SW 1271 (cell line): ENCODE results near the gene LRP8.

Source experiments
- DNase-seq, 2 experiments: peaks; one replicate each; lab custom pipeline; 2025; lab: John Stamatoyannopoulos, UW

Gene LRP8

DNA sequence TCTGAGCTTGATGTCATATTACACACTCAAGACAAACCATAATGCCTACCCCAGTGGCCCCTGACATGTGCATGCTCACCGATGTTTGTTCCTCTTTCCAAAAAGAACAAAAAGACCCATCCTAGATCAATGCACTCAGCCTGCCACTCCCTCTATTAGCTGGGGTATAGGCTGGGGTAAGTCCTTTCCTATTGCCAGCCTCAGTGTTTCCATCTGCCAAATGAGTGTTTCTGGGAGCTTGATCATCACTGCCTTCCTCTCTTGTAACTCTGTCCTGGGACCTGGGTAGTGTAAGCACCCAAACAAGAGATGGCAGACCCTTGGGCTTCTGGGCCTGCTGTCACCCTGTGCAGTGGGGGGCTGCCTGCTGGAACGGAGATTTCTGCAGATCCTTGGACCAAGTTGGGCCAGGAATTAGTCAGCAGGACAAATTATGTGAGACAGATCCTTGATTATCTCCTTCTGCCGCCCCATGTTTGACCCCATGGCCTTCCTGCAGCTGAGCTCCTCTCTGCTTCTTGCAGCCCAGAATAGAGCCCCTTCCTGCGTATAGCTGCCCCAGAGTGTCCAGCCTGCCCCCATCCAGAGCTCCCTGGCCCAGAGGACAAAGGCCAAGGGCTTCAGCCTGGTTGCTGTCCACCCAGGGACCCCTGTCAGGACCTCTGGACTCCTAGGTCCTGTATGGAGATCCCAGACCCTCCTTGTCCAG, 31.5 kb upstream of the LRP8 start:
- DNase-seq = no peak

DNA sequence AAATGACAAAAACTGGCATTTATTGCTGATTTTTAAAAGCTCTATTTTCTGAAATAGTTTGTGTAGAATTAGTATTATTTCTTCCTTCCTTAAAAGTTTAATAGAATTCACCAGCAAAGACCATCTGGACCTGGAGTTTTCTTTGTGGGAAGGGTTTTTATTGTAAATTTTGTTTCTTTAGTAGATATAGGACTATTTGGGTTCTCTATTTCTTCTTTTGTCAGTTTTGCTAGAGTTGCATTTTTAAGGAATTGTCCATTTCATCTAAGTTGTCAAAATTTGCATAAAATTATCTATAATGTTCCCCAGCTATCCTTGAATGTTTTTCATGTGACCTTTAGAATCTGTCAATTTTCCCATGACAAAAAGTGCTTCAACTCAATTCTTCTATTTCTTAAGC, 28.8 kb upstream of the LRP8 start:
- no peak for DNase-seq

DNA sequence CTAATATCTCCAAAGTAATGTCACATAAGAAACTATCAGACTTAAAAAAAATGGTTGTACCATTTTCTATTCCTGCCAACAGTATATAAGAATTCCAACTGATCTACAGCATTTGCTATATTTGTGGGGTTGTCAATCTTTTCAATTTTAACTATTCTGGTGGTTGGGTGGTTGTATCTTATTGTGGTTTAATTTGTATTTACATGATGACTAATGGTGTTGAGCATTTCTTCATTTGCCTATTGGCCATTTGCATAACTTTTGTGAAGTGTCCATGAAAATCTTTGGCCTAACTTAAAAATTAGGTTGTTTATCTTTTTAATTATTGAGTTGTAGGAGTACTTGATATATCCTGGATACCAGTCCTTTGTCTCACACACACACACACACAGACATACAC, 26.2 kb upstream of the LRP8 start:
- no peak for DNase-seq

- DNase-seq = no peak
These were observed 24.7 kb upstream of the LRP8 start for GRCh38 chr1:53352561-53352960.

DNA sequence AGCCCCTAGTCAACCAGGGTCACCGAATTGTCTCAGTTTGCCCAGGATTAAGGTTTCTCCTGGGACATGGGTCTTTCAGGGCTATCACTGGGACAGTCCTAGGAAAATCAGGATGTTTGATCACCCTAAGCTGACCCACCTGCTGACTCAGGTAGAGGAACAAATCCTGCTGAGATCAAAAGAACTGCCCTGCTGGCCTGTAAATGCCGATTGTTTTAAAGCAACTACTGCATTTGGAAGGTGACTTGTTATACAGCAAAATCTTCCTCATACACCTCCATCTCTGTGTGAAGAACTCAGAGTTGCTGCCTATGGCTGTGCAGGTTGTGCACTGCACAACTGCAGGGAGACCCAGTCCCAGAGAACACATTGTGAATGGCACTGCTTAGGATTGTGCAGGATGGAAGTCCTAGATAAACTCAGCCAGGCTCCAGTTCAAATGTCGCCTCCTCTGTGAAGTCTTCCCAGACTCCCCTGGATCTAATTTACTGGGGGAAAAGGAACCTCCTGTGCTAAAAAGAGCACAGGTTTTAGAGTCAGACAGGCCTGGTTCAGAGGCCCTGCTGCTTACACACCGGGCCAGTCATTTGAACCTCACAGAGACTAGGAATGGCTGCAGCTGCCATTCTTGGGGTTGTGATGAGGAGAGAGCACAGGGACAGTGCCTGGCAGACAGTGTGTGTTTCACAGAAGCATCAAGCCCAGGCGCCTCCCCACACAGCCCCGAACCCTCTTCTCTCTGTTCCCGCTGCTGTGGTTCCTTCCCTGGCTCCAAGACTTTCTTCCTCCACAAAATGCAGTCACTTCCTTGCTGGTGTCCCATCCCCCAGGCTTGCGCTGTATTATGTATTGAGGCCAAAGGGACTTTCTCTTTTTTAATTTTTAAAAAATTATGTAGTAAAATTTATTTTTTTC, 23.2 kb upstream of the LRP8 start:
- no peak for DNase-seq

- no peak for DNase-seq
These were observed 22.3 kb upstream of the LRP8 start for GRCh38 chr1:53349968-53350852.

DNA sequence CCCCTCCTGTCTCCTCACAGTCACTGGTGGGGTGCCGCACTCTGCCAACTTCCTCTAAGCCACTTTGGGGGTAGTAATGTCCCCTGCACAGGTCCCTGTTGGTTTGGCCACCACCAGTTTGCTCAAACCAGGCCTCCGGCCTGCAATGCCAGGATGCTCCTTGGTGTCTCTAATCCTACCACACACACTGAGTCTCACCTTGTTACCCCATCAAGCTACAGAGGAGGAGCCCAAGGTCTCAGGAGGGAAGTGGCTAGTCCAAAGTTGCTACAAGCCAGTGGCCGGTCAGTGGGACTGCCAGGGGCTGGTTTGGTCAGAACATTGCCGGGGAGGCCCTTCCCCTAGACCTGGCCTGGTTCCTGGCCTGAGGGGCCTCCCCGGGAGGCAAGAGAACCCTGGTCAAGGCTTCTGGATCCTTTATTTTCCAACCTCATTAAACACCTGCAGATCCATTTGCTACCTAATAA, 21.5 kb upstream of the LRP8 start:
- DNase-seq = no peak

- no peak for DNase-seq
These were observed 20.9 kb upstream of the LRP8 start for GRCh38 chr1:53348486-53349368.

DNA sequence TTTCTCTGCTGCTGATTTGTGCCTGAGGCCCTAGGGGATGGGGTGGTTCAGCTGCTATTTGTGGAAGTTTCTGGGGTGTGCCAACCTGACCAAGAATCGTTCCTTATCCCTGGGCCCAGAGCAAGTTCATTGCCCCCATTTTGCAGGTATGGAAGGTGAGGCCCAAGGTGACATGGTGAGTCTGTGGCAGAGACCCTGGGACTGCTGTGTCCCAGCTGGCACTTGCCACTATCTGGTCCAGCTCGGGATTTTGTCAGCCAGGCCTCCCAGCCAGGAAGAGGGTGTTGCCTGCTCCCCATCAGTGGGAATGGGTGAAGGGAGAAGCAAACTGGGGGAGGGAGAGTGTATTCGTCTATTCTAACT, 18.9 kb upstream of the LRP8 start:
- no peak for DNase-seq

DNA sequence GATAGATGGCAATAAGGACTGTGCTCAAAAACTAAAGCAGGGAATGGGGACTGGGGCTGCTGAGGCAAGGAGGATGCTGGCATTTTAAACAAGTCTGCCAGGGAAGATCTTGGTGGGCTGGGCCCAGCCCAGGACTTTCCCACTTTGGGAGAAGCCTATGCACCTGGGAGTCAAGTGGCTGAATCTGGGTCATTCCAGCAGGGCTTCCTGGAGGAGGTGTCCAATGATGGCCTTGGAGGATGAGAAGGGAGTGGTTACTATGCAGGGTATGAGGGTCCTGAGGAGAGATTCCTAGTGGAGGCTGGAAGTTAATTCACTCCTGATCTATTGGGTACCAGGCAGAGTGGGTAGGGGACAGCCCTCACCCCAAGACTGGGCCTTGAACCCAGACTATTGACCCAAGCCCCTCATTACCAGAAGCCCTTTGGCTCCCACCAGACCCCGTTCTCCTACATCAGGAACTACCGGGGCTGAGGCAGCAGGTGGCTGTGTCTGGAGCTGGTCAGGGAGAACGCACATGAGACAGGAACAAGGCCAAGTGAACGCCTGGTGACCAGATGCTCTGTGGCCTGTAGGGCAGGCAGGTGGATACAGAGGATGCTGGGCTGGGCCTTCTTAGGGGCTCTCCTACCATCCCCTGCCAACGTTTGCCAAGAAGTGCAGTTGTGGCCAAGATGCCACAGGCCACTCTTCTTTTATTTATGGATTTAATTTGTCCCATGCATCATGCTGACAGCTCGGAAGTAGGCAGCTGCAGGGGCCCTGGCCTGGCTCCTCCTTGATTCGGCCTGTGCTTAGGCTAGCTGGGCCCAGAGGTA, 18.3 kb upstream of the LRP8 start:
- no peak for DNase-seq

GRCh38 chr1:53344921-53345838, 17.3 kb upstream of the LRP8 start:
- no peak for DNase-seq

DNA sequence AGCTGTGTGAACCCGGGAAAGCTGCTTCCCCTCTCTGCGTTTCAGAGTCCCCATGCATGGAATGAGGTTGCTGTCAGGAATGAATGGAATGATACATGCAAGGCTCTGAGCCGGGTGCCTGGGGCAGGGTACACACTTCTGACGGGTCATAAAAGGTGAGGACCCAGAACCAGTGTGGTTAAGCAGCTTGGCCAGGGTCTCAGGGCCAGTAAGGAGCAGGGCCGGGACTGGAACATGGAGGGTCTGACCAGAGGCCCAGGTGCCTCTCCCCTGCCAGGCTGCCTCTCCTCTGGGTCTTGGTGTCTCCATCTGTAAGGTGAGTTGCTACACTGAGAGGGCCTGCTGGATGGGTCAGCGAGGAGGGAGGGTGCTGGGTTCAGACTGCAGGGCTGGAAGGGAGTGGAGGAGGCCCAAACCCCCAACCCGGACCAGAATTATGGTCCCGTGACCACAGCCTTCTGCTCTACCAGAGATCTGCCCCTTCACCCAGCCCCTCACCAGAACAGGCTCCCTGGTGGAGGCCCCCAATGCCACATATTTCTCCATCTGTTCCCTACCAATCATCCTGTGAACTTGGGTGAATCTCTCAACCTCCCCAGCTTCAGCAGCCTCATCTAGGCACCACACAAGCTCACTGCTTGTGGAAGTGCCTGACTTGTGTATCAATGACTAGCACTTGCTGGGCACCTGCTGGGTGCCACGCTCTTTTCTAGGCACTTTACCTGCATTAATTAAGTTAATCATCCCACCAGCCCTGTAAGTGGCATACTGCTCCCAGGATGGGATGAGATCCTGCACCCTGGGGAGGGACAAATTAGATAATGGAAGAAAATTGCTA, 16.2 kb upstream of the LRP8 start:
- no peak for DNase-seq

DNA sequence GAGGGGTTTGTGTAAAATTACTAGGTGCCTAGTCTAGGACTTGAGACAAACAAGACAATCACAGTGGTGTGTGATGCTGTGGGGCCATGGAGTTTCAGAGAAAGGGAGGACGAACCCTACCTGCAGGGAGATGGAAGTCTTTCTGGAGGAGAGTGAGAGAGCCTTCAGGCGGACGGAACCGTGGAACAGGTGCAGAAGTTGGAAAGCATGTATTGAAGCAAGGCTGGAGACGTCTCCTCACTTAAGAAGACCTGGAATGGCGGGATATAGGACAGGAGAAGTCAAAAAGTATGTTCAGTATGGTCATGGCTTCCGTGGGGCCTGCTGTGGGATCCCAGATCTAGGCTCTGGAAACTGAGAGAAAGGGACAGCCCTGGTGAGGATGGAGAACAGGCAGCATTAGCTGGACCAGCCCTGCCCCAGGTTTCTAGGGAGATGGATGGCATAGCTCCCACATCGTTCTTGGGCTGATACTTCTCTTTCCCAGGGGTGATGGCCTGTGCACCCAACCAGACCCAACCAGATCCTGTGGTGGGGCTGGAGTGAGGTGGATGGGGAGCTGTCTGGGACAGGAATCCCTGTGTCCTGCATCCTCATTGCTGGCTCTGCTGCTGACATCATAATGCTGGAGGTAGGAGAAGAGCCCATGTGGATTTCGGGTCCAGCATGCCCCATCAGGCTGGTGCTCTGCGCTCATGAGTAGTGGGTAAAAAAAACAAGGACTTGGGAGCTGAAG, 15.0 kb upstream of the LRP8 start:
- no peak for DNase-seq

DNA sequence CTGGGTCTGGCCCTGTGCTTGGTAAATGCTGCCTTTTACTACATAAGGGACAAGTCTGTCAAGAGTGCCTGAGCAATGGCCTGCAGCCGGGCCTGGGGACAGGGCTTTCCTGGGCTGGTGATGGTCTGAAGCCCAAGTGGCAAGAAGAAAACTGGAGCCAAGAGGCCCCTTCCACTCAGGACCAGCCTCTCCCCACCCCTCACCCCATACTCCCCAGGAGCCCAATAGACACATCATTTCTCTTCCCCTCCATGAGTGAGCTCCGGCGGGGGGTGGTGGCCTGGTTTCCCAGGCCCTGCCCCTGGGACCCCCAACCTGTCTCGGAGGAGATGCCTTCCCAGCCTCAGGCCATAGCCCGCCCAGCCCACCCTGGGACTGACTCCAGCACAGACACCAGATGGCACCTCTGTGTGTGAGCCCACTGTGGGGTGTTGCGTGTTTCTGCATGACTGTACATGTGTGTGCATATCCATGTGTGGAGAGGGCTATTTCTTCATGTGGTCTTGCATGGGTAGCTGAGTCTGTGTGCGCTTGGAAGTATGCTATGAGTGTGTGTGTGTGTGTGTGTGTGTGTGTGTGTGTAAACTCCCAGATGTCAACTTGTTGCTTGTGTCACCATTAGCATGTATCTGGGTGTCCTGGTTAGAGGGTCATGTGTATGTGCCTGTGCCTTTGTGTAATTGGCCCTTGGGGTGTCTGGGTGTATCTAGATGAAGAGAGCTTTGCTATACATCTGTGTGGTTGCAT, 14.3 kb upstream of the LRP8 start:
- DNase-seq = no peak

DNA sequence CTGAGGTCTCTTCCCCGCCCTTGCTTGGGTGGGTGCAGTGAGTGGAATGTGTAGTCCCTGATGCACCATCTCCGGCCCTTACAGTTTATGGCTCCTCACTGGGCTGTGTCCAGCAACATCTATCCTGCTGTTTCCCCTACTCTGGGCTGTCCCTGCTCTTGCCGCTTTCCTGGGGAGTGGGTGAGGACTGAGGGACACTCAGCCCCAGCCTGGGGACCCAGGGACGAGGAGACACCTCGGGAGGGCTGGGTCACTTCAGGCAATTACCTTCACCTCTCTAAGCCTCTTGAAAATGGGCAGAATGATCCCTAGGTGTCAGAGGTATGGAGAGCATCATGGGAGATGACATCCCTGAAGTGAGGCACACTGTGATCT, 13.6 kb upstream of the LRP8 start:
- DNase-seq = no peak

- no peak for DNase-seq
These were observed 13.0 kb upstream of the LRP8 start for GRCh38 chr1:53340660-53341520.
